GM18499 (cell line): Measurements from ENCODE around the gene METTL16.

Experiments used
- ATAC-seq: cut with Tn5 transposase; IDR thresholded peaks from one replicate; pipeline ENCODE4 v1.9.1; 2021; ENCODE audit warnings: moderate number of reproducible peaks; ENCODE audit not compliant: insufficient read depth, unreplicated experiment

Gene METTL16

GRCh38 chr17:2418572-2418971, 93.1 kb downstream of the METTL16 start:
- no peak for ATAC-seq

- ATAC-seq, result no peak
Observed at GRCh38 chr17:2416010-2416734, 95.5 kb downstream of the METTL16 start.

- ATAC-seq, result no peak
Observed at GRCh38 chr17:2415081-2415480, 96.6 kb downstream of the METTL16 start.

- ATAC-seq, result no peak
Observed at GRCh38 chr17:2414446-2415064, 97.1 kb downstream of the METTL16 start.

- ATAC-seq, result no peak
Observed at GRCh38 chr17:2412561-2413021, 99.1 kb downstream of the METTL16 start.

GRCh38 chr17:2410951-2411350, 100.7 kb downstream of the METTL16 start:
- no peak for ATAC-seq

GRCh38 chr17:2406903-2407790, 104.5 kb downstream of the METTL16 start:
- no peak for ATAC-seq

- no peak for ATAC-seq
Observed at GRCh38 chr17:2406271-2406902, 105.3 kb downstream of the METTL16 start.

- no peak for ATAC-seq
Observed at GRCh38 chr17:2405247-2405926, 106.3 kb downstream of the METTL16 start.

- ATAC-seq, result no peak
Observed at GRCh38 chr17:2403044-2403443, 108.6 kb downstream of the METTL16 start.

GRCh38 chr17:2402544-2402943, 109.1 kb downstream of the METTL16 start:
- no peak for ATAC-seq

- no peak for ATAC-seq
Observed at GRCh38 chr17:2401426-2402221, 110.1 kb downstream of the METTL16 start.

- no peak for ATAC-seq
Observed at GRCh38 chr17:2400877-2401425, 110.7 kb downstream of the METTL16 start, which contains the start of gene MNT. TSS of gene MNT (minus strand) at chr17:2401060. CDS start at chr17:2400712, 348 bp downstream.

GRCh38 chr17:2400474-2400866, 111.2 kb downstream of the METTL16 start:
- ATAC-seq, result no peak

- ATAC-seq, result peak; percentile 34
Observed at GRCh38 chr17:2399572-2400473, 111.9 kb downstream of the METTL16 start.

- no peak for ATAC-seq
Observed at GRCh38 chr17:2398655-2399571, 112.8 kb downstream of the METTL16 start.

GRCh38 chr17:2398182-2398581, 113.5 kb downstream of the METTL16 start:
- no peak for ATAC-seq
